Measurements from ENCODE around the gene TUBB1. TPM values are rescaled to one million over a fixed set of nuclear protein-coding genes. Genes with fewer than 3 reads are reported as not detected.

TUBB1 gene
- total and polyA plus RNA-seq, 2 of the 13 experiments (the other 11 are each of a cell fraction or from before 2014, with no cell fraction given): 0.11 to 57.6 TPM

DNA sequence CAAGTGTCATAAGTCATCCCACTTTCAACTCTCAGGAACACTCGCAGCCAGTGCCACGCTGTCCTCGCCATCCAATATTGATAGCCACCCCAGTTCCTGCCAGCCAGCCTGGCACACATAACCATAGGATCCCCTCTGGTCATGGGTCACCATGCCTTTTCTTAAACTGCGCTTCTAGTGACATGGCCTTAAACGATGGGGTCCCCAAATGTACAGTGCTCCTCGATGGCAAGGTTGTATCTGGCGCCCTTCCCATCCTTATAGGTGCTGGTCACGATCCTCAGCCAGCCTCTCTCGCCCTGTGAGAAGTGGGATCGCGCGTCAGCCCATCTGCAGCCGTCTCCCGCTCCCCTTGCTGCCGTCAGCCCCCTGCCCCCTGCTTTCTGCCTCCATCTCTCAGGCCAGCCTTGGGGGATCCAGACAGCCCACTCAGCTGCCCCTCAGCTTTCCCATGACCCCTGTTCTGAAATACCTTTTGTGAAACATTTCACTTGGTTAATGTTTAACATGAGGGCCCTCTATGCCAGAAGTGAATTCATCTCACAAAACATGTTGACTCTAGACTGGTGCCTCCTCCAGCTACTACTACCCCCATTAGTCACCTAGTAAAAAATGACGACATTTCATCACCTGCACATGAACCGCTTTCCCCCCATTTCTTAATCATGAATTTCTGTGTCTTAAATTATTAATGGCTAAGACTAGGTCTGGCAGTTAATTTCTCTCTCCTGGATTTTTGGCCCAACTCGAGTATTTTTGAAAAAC is 23.6 kb upstream of the TUBB1 start (continued):
- TF ChIP-seq, protein P1, sequence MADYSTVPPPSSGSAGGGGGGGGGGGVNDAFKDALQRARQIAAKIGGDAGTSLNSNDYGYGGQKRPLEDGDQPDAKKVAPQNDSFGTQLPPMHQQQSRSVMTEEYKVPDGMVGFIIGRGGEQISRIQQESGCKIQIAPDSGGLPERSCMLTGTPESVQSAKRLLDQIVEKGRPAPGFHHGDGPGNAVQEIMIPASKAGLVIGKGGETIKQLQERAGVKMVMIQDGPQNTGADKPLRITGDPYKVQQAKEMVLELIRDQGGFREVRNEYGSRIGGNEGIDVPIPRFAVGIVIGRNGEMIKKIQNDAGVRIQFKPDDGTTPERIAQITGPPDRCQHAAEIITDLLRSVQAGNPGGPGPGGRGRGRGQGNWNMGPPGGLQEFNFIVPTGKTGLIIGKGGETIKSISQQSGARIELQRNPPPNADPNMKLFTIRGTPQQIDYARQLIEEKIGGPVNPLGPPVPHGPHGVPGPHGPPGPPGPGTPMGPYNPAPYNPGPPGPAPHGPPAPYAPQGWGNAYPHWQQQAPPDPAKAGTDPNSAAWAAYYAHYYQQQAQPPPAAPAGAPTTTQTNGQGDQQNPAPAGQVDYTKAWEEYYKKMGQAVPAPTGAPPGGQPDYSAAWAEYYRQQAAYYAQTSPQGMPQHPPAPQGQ (CRISPR knock-in tag; IDR thresholded peaks at IDR 0.05; ENCODE audit: borderline replicate concordance): no peak
- TF ChIP-seq ZNF550 (CRISPR knock-in tag; IDR thresholded peaks at IDR 0.05; ENCODE audit: borderline replicate concordance): peak; percentile 96
- TF ChIP-seq STAT5B (CRISPR knock-in tag; IDR thresholded peaks at IDR 0.05): no peak
- TF ChIP-seq, protein P2, sequence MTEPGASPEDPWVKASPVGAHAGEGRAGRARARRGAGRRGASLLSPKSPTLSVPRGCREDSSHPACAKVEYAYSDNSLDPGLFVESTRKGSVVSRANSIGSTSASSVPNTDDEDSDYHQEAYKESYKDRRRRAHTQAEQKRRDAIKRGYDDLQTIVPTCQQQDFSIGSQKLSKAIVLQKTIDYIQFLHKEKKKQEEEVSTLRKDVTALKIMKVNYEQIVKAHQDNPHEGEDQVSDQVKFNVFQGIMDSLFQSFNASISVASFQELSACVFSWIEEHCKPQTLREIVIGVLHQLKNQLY (CRISPR knock-in tag; IDR thresholded peaks at IDR 0.05): 0 out of 2 replicates have a peak, but pooled peaks have one; percentile 29
- TF ChIP-seq RELA (CRISPR knock-in tag; IDR thresholded peaks at IDR 0.05): no peak
- TF ChIP-seq SMARCE1 (IDR thresholded peaks at IDR 0.05; ENCODE audit: borderline replicate concordance): no peak
- TF ChIP-seq TCF7L2 (IDR thresholded peaks at IDR 0.05; ENCODE audit: low read depth, low read length): no peak
- TF ChIP-seq ZNF552 (CRISPR knock-in tag; IDR thresholded peaks at IDR 0.05; ENCODE audit: borderline replicate concordance): no peak; the same call in 1 of the 2 replicates
- TF ChIP-seq SNAI1 (CRISPR knock-in tag; IDR thresholded peaks at IDR 0.05; ENCODE audit: borderline replicate concordance): no peak
- TF ChIP-seq SRF (IDR thresholded peaks at IDR 0.05; ENCODE audit: low read depth, low read length): no peak
- TF ChIP-seq KLF11 (CRISPR knock-in tag; IDR thresholded peaks at IDR 0.05): 0 out of 2 replicates have a peak, but pooled peaks have one; percentile 53
- no peak for TF ChIP-seq ZMYM2 (CRISPR knock-in tag; IDR thresholded peaks at IDR 0.05)
- no peak for TF ChIP-seq MIER3 (CRISPR knock-in tag; IDR thresholded peaks at IDR 0.05; ENCODE audit: borderline replicate concordance)
- no peak for TF ChIP-seq MBNL3 (CRISPR knock-in tag; conservative IDR thresholded peaks at IDR 0.05)
- TF ChIP-seq ZNF816 (CRISPR knock-in tag; IDR thresholded peaks at IDR 0.05; ENCODE audit: borderline replicate concordance): no peak
- peak; percentile 70 for TF ChIP-seq SALL1 (CRISPR knock-in tag; IDR thresholded peaks at IDR 0.05)
- TF ChIP-seq NFIB (CRISPR knock-in tag; IDR thresholded peaks at IDR 0.05; ENCODE audit: borderline replicate concordance): no peak
- TF ChIP-seq, protein P3, sequence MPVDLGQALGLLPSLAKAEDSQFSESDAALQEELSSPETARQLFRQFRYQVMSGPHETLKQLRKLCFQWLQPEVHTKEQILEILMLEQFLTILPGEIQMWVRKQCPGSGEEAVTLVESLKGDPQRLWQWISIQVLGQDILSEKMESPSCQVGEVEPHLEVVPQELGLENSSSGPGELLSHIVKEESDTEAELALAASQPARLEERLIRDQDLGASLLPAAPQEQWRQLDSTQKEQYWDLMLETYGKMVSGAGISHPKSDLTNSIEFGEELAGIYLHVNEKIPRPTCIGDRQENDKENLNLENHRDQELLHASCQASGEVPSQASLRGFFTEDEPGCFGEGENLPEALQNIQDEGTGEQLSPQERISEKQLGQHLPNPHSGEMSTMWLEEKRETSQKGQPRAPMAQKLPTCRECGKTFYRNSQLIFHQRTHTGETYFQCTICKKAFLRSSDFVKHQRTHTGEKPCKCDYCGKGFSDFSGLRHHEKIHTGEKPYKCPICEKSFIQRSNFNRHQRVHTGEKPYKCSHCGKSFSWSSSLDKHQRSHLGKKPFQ (CRISPR knock-in tag; IDR thresholded peaks at IDR 0.05; ENCODE audit: insufficient replicate concordance): peak; percentile 38
- TF ChIP-seq ZNF549 (CRISPR knock-in tag; IDR thresholded peaks at IDR 0.05): no peak
- TF ChIP-seq, protein P4, sequence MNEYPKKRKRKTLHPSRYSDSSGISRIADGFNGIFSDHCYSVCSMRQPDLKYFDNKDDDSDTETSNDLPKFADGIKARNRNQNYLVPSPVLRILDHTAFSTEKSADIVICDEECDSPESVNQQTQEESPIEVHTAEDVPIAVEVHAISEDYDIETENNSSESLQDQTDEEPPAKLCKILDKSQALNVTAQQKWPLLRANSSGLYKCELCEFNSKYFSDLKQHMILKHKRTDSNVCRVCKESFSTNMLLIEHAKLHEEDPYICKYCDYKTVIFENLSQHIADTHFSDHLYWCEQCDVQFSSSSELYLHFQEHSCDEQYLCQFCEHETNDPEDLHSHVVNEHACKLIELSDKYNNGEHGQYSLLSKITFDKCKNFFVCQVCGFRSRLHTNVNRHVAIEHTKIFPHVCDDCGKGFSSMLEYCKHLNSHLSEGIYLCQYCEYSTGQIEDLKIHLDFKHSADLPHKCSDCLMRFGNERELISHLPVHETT (CRISPR knock-in tag; conservative IDR thresholded peaks at IDR 0.05): no peak
- TF ChIP-seq, protein P5, sequence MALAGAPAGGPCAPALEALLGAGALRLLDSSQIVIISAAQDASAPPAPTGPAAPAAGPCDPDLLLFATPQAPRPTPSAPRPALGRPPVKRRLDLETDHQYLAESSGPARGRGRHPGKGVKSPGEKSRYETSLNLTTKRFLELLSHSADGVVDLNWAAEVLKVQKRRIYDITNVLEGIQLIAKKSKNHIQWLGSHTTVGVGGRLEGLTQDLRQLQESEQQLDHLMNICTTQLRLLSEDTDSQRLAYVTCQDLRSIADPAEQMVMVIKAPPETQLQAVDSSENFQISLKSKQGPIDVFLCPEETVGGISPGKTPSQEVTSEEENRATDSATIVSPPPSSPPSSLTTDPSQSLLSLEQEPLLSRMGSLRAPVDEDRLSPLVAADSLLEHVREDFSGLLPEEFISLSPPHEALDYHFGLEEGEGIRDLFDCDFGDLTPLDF (CRISPR knock-in tag; IDR thresholded peaks at IDR 0.05): no peak
- TF ChIP-seq ASH2L (IDR thresholded peaks at IDR 0.05; ENCODE audit: insufficient read length, low read depth, low read length): peak; percentile 49
- no peak for TF ChIP-seq ZNF337 (CRISPR knock-in tag; IDR thresholded peaks at IDR 0.05; ENCODE audit: borderline replicate concordance, low read depth)
